Measurements from ENCODE around the gene TM9SF3.
A peak's percentile ranks its signal among the peaks of the same experiment; 100 is the strongest.

TM9SF3 gene

GRCh38 chr10:96606946-96607345 is 20.1 kb upstream of the TM9SF3 start:
- H3K4me3 ChIP-seq (ENCODE audit: low read length), result no peak overlapping the region
- DNase-seq (ENCODE audit: low read depth, low spot score), result no peak

GRCh38 chr10:96606216-96606615 is 19.4 kb upstream of the TM9SF3 start:
- DNase-seq (ENCODE audit: low read depth, low spot score), result no peak
- no peak overlapping the region for H3K4me3 ChIP-seq (ENCODE audit: low read length)

- DNase-seq (ENCODE audit: low read depth, low spot score), result no peak
Observed at GRCh38 chr10:96600337-96600736, 13.5 kb upstream of the TM9SF3 start.

GRCh38 chr10:96598846-96599245 is 12.0 kb upstream of the TM9SF3 start:
- H3K4me3 ChIP-seq (ENCODE audit: low read length), result no peak overlapping the region
- DNase-seq (ENCODE audit: low read depth, low spot score), result no peak

More at GRCh38 chr10:96600337-96600736, 13.5 kb upstream of the TM9SF3 start:
- no peak overlapping the region for H3K4me3 ChIP-seq (ENCODE audit: low read length)

- H3K4me3 ChIP-seq (ENCODE audit: low read length), result no peak overlapping the region
- DNase-seq (ENCODE audit: low read depth, low spot score), result no peak
Observed at GRCh38 chr10:96596422-96597407, 9.9 kb upstream of the TM9SF3 start.

- H3K4me3 ChIP-seq (ENCODE audit: low read length), result no peak overlapping the region
- DNase-seq (ENCODE audit: low read depth, low spot score), result no peak
Observed at GRCh38 chr10:96595741-96596140, 8.9 kb upstream of the TM9SF3 start.

- peak; percentile 28 for DNase-seq (ENCODE audit: low read depth, low spot score)
- no peak overlapping the region for H3K4me3 ChIP-seq (ENCODE audit: low read length)
Observed at GRCh38 chr10:96591946-96592345, 5.1 kb upstream of the TM9SF3 start.

- H3K4me3 ChIP-seq (ENCODE audit: low read length), result no peak overlapping the region
- DNase-seq (ENCODE audit: low read depth, low spot score), result no peak
Observed at GRCh38 chr10:96588616-96589419, 2.0 kb upstream of the TM9SF3 start.

GRCh38 chr10:96588060-96588554 is 1.3 kb upstream of the TM9SF3 start:
- DNase-seq (ENCODE audit: low read depth, low spot score), result no peak
- H3K4me3 ChIP-seq (ENCODE audit: low read length), result peak overlapping the region; percentile 71

- DNase-seq (ENCODE audit: low read depth, low spot score), result peak; percentile 48
- H3K4me3 ChIP-seq (ENCODE audit: low read length), result peak overlapping the region; percentile 71
Observed at GRCh38 chr10:96587264-96588059, 650 bp upstream of the TM9SF3 start.

- peak; percentile 25 for DNase-seq (ENCODE audit: low read depth, low spot score)
- peak overlapping the region; percentile 65 for H3K4me3 ChIP-seq (ENCODE audit: low read length)
Observed at GRCh38 chr10:96585736-96586418, 935 bp downstream of the TM9SF3 start.

GRCh38 chr10:96584474-96584873 is 2.3 kb downstream of the TM9SF3 start:
- H3K4me3 ChIP-seq (ENCODE audit: low read length), result no peak overlapping the region
- DNase-seq (ENCODE audit: low read depth, low spot score), result no peak

- DNase-seq (ENCODE audit: low read depth, low spot score), result no peak
- no peak overlapping the region for H3K4me3 ChIP-seq (ENCODE audit: low read length)
Observed at GRCh38 chr10:96584035-96584434, 2.8 kb downstream of the TM9SF3 start.

GRCh38 chr10:96579133-96579532 is 7.7 kb downstream of the TM9SF3 start:
- H3K4me3 ChIP-seq (ENCODE audit: low read length), result no peak overlapping the region
- DNase-seq (ENCODE audit: low read depth, low spot score), result no peak

GRCh38 chr10:96578633-96579032 is 8.2 kb downstream of the TM9SF3 start:
- no peak overlapping the region for H3K4me3 ChIP-seq (ENCODE audit: low read length)
- no peak for DNase-seq (ENCODE audit: low read depth, low spot score)

GRCh38 chr10:96578022-96578421 is 8.8 kb downstream of the TM9SF3 start:
- no peak overlapping the region for H3K4me3 ChIP-seq (ENCODE audit: low read length)
- no peak for DNase-seq (ENCODE audit: low read depth, low spot score)

GRCh38 chr10:96577069-96577468 is 9.7 kb downstream of the TM9SF3 start:
- DNase-seq (ENCODE audit: low read depth, low spot score), result no peak
- no peak overlapping the region for H3K4me3 ChIP-seq (ENCODE audit: low read length)

- H3K4me3 ChIP-seq (ENCODE audit: low read length), result no peak overlapping the region
- no peak for DNase-seq (ENCODE audit: low read depth, low spot score)
Observed at GRCh38 chr10:96576277-96576980, 10.4 kb downstream of the TM9SF3 start.

All from Jurkat, Clone E6-1 (cell line).